Germinal center (tissue), 1 donor: ENCODE measurements around the gene WNK2.

Source experiments
- DNase-seq: peaks from one replicate; pipeline ENCODE4 v3.0.0; 2012; ENCODE audit warnings: mixed read lengths, low spot score

WNK2 gene

GRCh38 chr9:93254806-93255493 lies 71.0 kb downstream of the WNK2 start:
- DNase-seq: no peak

- DNase-seq: no peak
Observed at GRCh38 chr9:93255494-93255867, 71.5 kb downstream of the WNK2 start.

GRCh38 chr9:93255994-93256877 lies 72.3 kb downstream of the WNK2 start:
- no peak for DNase-seq

- DNase-seq: no peak
Observed at GRCh38 chr9:93256878-93257807, 73.2 kb downstream of the WNK2 start.

- DNase-seq: no peak
Observed at GRCh38 chr9:93257808-93258331, 73.9 kb downstream of the WNK2 start.

- DNase-seq: no peak
Observed at GRCh38 chr9:93258419-93258817, 74.5 kb downstream of the WNK2 start.

- DNase-seq: no peak
Observed at GRCh38 chr9:93258818-93259489, 75.0 kb downstream of the WNK2 start.

- no peak for DNase-seq
Observed at GRCh38 chr9:93259490-93260262, 75.7 kb downstream of the WNK2 start.

GRCh38 chr9:93260263-93261066 lies 76.5 kb downstream of the WNK2 start:
- DNase-seq: no peak

GRCh38 chr9:93261281-93261680 lies 77.3 kb downstream of the WNK2 start:
- no peak for DNase-seq

- DNase-seq: no peak
Observed at GRCh38 chr9:93261735-93262523, 78.0 kb downstream of the WNK2 start.

- DNase-seq: no peak
Observed at GRCh38 chr9:93262537-93263310, 78.8 kb downstream of the WNK2 start.

GRCh38 chr9:93263334-93264229 lies 79.6 kb downstream of the WNK2 start:
- DNase-seq: no peak

GRCh38 chr9:93264338-93265125 lies 80.6 kb downstream of the WNK2 start:
- no peak for DNase-seq

- no peak for DNase-seq
Observed at GRCh38 chr9:93265301-93265971, 81.5 kb downstream of the WNK2 start.

- no peak for DNase-seq
Observed at GRCh38 chr9:93265972-93266371, 82.0 kb downstream of the WNK2 start.
